ENCODE results near the gene EXOC6B.

EXOC6B gene

GRCh38 chr2:72349016-72349415 is 476.8 kb downstream of the EXOC6B start:
- Mint-ChIP-seq H3K27me3 (no peaks in the 10 kb centered on the region), H3K9me3 (peaks cover 12% of the 10 kb centered on the region), H3K36me3 (ENCODE audit: low read depth) (peaks cover 7% of the 10 kb centered on the region), H3K4me3 (no peak overlapping the region), H3K27ac (no peak overlapping the region), H3K4me1 (no peaks in the 10 kb centered on the region)
- DNase-seq (no peak), ATAC-seq (no peak)

- Mint-ChIP-seq H3K4me1 (no peaks in the 10 kb centered on the region), H3K27ac (no peak overlapping the region), H3K4me3 (no peak overlapping the region), H3K9me3 (peaks cover 9% of the 10 kb centered on the region), H3K27me3 (no peaks in the 10 kb centered on the region), H3K36me3 (ENCODE audit: low read depth) (peaks cover 9% of the 10 kb centered on the region)
- ATAC-seq (no peak), DNase-seq (no peak)
These were observed 478.8 kb downstream of the EXOC6B start for GRCh38 chr2:72347081-72347480.

- H3K27ac Mint-ChIP-seq: no peak overlapping the region
- H3K36me3 Mint-ChIP-seq (ENCODE audit: low read depth): peaks cover 7% of the 10 kb centered on the region
- no peak overlapping the region for H3K4me3 Mint-ChIP-seq
- H3K27me3 Mint-ChIP-seq: no peaks in the 10 kb centered on the region
- DNase-seq: no peak
- no peak for ATAC-seq
- peaks cover 9% of the 10 kb centered on the region for H3K9me3 Mint-ChIP-seq
- H3K4me1 Mint-ChIP-seq: no peaks in the 10 kb centered on the region
These were observed 484.2 kb downstream of the EXOC6B start for GRCh38 chr2:72341639-72342038.

GRCh38 chr2:72340665-72341064 is 485.2 kb downstream of the EXOC6B start:
- Mint-ChIP-seq H3K27ac (no peak overlapping the region), H3K4me3 (no peak overlapping the region), H3K27me3 (no peaks in the 10 kb centered on the region), H3K4me1 (no peaks in the 10 kb centered on the region), H3K9me3 (peaks cover 9% of the 10 kb centered on the region), H3K36me3 (ENCODE audit: low read depth) (peaks cover 7% of the 10 kb centered on the region)
- DNase-seq (no peak), ATAC-seq (no peak)

GRCh38 chr2:72338076-72338475 is 487.8 kb downstream of the EXOC6B start:
- Mint-ChIP-seq H3K36me3 (ENCODE audit: low read depth) (peaks cover 2% of the 10 kb centered on the region), H3K27me3 (no peaks in the 10 kb centered on the region)
- ATAC-seq: no peak

GRCh38 chr2:72332720-72333119 is 493.1 kb downstream of the EXOC6B start:
- Mint-ChIP-seq H3K9me3 (no peaks in the 10 kb centered on the region), H3K4me3 (no peak overlapping the region), H3K27ac (no peak overlapping the region), H3K4me1 (no peaks in the 10 kb centered on the region), H3K36me3 (ENCODE audit: low read depth) (peaks cover 3% of the 10 kb centered on the region), H3K27me3 (no peaks in the 10 kb centered on the region)
- DNase-seq (no peak), ATAC-seq (no peak)

More at GRCh38 chr2:72338076-72338475, 487.8 kb downstream of the EXOC6B start:
- Mint-ChIP-seq H3K9me3 (no peaks in the 10 kb centered on the region), H3K27ac (no peak overlapping the region), H3K4me3 (no peak overlapping the region), H3K4me1 (no peaks in the 10 kb centered on the region)
- no peak for DNase-seq

GRCh38 chr2:72330652-72331051 is 495.2 kb downstream of the EXOC6B start:
- peaks cover 4% of the 10 kb centered on the region for H3K4me1 Mint-ChIP-seq
- no peak overlapping the region for H3K4me3 Mint-ChIP-seq
- DNase-seq (no peak), ATAC-seq (no peak)
- no peak overlapping the region for H3K27ac Mint-ChIP-seq
- peaks cover 3% of the 10 kb centered on the region for H3K36me3 Mint-ChIP-seq (ENCODE audit: low read depth)
- H3K9me3 Mint-ChIP-seq: no peaks in the 10 kb centered on the region
- no peaks in the 10 kb centered on the region for H3K27me3 Mint-ChIP-seq

GRCh38 chr2:72326759-72327158 is 499.1 kb downstream of the EXOC6B start:
- H3K4me3 Mint-ChIP-seq: no peak overlapping the region
- peak; percentile 5 for DNase-seq
- H3K27ac Mint-ChIP-seq: no peak overlapping the region
- H3K9me3 Mint-ChIP-seq: peaks cover 7% of the 10 kb centered on the region
- ATAC-seq: peak; percentile 83
- H3K36me3 Mint-ChIP-seq (ENCODE audit: low read depth): peaks cover 7% of the 10 kb centered on the region
- H3K4me1 Mint-ChIP-seq: peaks cover 4% of the 10 kb centered on the region
- no peaks in the 10 kb centered on the region for H3K27me3 Mint-ChIP-seq

GRCh38 chr2:72325592-72326422 is 500.0 kb downstream of the EXOC6B start:
- Mint-ChIP-seq H3K9me3 (peaks cover 7% of the 10 kb centered on the region), H3K27ac (no peak overlapping the region), H3K4me1 (peaks cover 4% of the 10 kb centered on the region), H3K27me3 (no peaks in the 10 kb centered on the region), H3K4me3 (no peak overlapping the region), H3K36me3 (ENCODE audit: low read depth) (peaks cover 7% of the 10 kb centered on the region)
- ATAC-seq (no peak), DNase-seq (peak; percentile 11)

GRCh38 chr2:72316774-72317173 is 509.1 kb downstream of the EXOC6B start:
- Mint-ChIP-seq H3K4me1 (no peaks in the 10 kb centered on the region), H3K9me3 (no peaks in the 10 kb centered on the region), H3K27ac (no peak overlapping the region), H3K4me3 (no peak overlapping the region), H3K27me3 (no peaks in the 10 kb centered on the region), H3K36me3 (ENCODE audit: low read depth) (peaks cover 3% of the 10 kb centered on the region)
- no peak for DNase-seq
- no peak for ATAC-seq

- ATAC-seq: no peak
- H3K4me1 Mint-ChIP-seq: no peaks in the 10 kb centered on the region
- no peaks in the 10 kb centered on the region for H3K27me3 Mint-ChIP-seq
- DNase-seq: no peak
- no peak overlapping the region for H3K27ac Mint-ChIP-seq
- no peaks in the 10 kb centered on the region for H3K36me3 Mint-ChIP-seq (ENCODE audit: low read depth)
- no peak overlapping the region for H3K4me3 Mint-ChIP-seq
- peaks cover 18% of the 10 kb centered on the region for H3K9me3 Mint-ChIP-seq
These were observed 525.6 kb downstream of the EXOC6B start for GRCh38 chr2:72300147-72300684.

- H3K4me3 Mint-ChIP-seq: no peak overlapping the region
- H3K27ac Mint-ChIP-seq: no peak overlapping the region
- no peaks in the 10 kb centered on the region for H3K9me3 Mint-ChIP-seq
- DNase-seq: no peak
- no peak for ATAC-seq
- peaks cover 3% of the 10 kb centered on the region for H3K36me3 Mint-ChIP-seq (ENCODE audit: low read depth)
- no peaks in the 10 kb centered on the region for H3K27me3 Mint-ChIP-seq
- no peaks in the 10 kb centered on the region for H3K4me1 Mint-ChIP-seq
These were observed 532.2 kb downstream of the EXOC6B start for GRCh38 chr2:72293620-72294019.

GRCh38 chr2:72292433-72292832 is 533.4 kb downstream of the EXOC6B start:
- no peaks in the 10 kb centered on the region for H3K4me1 Mint-ChIP-seq
- H3K9me3 Mint-ChIP-seq: no peaks in the 10 kb centered on the region
- no peak for ATAC-seq
- no peak overlapping the region for H3K4me3 Mint-ChIP-seq
- no peak overlapping the region for H3K27ac Mint-ChIP-seq
- no peak for DNase-seq
- peaks cover 3% of the 10 kb centered on the region for H3K36me3 Mint-ChIP-seq (ENCODE audit: low read depth)
- H3K27me3 Mint-ChIP-seq: no peaks in the 10 kb centered on the region

- H3K27ac Mint-ChIP-seq: no peak overlapping the region
- DNase-seq: no peak
- no peaks in the 10 kb centered on the region for H3K27me3 Mint-ChIP-seq
- H3K4me3 Mint-ChIP-seq: no peak overlapping the region
- no peaks in the 10 kb centered on the region for H3K4me1 Mint-ChIP-seq
- ATAC-seq: no peak
- H3K36me3 Mint-ChIP-seq (ENCODE audit: low read depth): peaks cover 3% of the 10 kb centered on the region
- no peaks in the 10 kb centered on the region for H3K9me3 Mint-ChIP-seq
These were observed 534.8 kb downstream of the EXOC6B start for GRCh38 chr2:72291059-72291458.

GRCh38 chr2:72289736-72290135 is 536.1 kb downstream of the EXOC6B start:
- H3K36me3 Mint-ChIP-seq (ENCODE audit: low read depth): peaks cover 4% of the 10 kb centered on the region
- DNase-seq (no peak), ATAC-seq (no peak)
- H3K27me3 Mint-ChIP-seq: no peaks in the 10 kb centered on the region
- H3K4me3 Mint-ChIP-seq: no peak overlapping the region
- no peak overlapping the region for H3K27ac Mint-ChIP-seq
- H3K4me1 Mint-ChIP-seq: no peaks in the 10 kb centered on the region
- H3K9me3 Mint-ChIP-seq: no peaks in the 10 kb centered on the region

Measured in activated naive CD8-positive, alpha-beta T cell treated with anti-CD3 and anti-CD28 coated beads, Interleukin-2, amount 50 U/mL, for 24 hours (primary cell).